Measurements from ENCODE around the gene CEBPB.

DNA sequence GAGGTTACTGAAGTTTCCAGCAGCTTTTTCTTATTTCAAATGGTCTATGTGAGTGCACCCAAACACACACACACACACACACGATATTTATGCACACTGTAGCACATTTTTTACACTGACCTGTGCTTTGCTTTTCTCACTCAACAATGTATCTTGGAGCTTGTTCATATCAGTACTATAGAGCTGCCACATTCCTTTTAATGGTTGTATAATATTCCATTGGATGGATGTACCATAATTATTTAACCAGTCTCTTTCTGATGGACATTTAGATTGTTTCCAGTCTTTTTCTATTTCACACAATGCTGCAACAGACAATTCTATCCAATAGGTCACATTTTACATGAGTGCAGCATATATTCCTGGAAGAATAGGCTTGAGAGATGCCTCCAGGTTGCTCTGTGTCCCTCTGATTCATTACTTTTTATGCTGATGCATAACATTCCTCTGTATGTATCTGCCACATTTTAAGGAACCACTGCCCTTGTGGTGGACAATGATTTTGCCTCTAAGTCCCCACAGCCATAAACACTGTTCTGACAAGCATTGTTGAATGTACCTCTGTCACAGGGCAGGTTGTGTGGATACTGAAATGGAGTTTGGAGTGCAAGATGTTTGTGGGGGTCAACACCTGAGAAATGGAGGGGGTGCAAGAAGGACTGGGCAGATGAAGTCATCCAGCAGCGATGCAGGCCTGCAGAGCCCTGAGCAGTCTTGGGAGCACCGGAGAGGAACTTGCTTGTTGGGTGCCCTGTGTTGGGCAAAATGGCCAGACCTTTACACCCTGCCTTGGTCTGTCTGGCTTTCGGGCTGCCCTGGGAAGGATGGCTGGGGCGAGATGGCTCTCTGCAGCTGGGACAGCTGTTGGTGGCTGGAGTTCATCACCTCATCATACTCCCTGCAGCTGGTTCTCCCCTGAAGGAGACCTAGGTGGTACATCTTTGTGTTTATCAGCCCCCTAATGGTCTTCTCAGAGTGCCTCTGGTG lies 13.6 kb downstream of the CEBPB start:
- TF ChIP-seq, protein P1, sequence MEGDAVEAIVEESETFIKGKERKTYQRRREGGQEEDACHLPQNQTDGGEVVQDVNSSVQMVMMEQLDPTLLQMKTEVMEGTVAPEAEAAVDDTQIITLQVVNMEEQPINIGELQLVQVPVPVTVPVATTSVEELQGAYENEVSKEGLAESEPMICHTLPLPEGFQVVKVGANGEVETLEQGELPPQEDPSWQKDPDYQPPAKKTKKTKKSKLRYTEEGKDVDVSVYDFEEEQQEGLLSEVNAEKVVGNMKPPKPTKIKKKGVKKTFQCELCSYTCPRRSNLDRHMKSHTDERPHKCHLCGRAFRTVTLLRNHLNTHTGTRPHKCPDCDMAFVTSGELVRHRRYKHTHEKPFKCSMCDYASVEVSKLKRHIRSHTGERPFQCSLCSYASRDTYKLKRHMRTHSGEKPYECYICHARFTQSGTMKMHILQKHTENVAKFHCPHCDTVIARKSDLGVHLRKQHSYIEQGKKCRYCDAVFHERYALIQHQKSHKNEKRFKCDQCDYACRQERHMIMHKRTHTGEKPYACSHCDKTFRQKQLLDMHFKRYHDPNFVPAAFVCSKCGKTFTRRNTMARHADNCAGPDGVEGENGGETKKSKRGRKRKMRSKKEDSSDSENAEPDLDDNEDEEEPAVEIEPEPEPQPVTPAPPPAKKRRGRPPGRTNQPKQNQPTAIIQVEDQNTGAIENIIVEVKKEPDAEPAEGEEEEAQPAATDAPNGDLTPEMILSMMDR (IDR thresholded peaks at IDR 0.05), result no peak
- no peak for TF ChIP-seq POLR2A (IDR thresholded peaks at IDR 0.05)
